GM18505 (cell line): ENCODE results near the gene THBS1.

Source experiments
- ATAC-seq: cut with Tn5 transposase; IDR thresholded peaks from one replicate; pipeline ENCODE4 v1.9.1; 2021; ENCODE audit not compliant: unreplicated experiment
- POLR2A ChIP-seq: IDR thresholded peaks from 4 replicates; pipeline ENCODE4 v1.6.1; 2011; ENCODE audit warnings: borderline replicate concordance; ENCODE audit not compliant: insufficient read depth, insufficient read length; ENCODE audit errors: extremely low read depth

The THBS1 gene

DNA sequence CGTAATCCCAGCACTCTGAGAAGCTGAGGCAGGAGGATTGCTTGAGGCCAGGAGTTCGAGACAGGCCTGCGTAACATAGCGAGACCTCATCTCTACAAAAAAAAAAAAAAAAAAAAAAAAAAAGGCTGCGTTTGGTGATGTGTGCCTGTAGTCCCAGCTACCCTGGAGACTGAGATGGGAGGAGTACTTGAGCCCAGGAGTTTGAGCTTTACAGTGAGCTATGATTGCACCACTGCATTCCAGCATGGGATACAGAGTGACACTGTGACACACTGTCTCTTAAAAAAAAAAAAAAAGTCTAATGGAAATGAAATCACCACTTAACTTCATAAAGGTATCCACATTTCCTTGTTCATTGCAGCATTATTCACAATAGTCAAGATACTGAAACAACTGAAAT is 65.5 kb downstream of the THBS1 start:
- TF ChIP-seq POLR2A: no peak
- ATAC-seq: no peak
